IMR-90 (cell line): ENCODE data around the gene ARGLU1. TPM values are rescaled to one million over a fixed set of nuclear protein-coding genes. Genes with fewer than 3 reads are reported as not detected.

Source experiments
- ATAC-seq: fragments of 200-7000 bp; cut with Tn5 transposase; 2 replicates; pipeline ENCODE4 v1.9.1; 2020; ENCODE audit warnings: low read depth, mild to moderate bottlenecking, moderate library complexity
- BruUV-seq: library from RNA; stranded (reverse); fragments of 400-500 nt; replicated peaks from 2 replicates; lab custom pipeline; 2021; lab: Mats Ljungman, UMichigan
- CTCF ChIA-PET: fragments of 300-600 bp; formaldehyde crosslinking; extraction: SDS; loops from one replicate; lab custom pipeline; 2021; ENCODE audit warnings: antibody characterized with exemption; lab: Yijun Ruan, JAX
- POLR2A ChIA-PET: fragments of 300-600 bp; sonication (Branson Sonifier 250); formaldehyde crosslinking; loops from one replicate; lab custom pipeline; 2022; ENCODE audit warnings: antibody characterized with exemption; ENCODE audit not compliant: unreplicated experiment; lab: Charles Lee
- DNase-seq: peaks from one replicate; pipeline ENCODE4 v3.0.0; 2013
- H2AFZ ChIP-seq: replicated peaks from 2 replicates; pipeline ENCODE3; 2013; ENCODE audit warnings: low read length, mild to moderate bottlenecking; ENCODE audit not compliant: poor library complexity
- H2AK5ac ChIP-seq: 2 replicates; pipeline ENCODE4 v1.6.1; 2013; ENCODE audit warnings: low read depth, low read length, inconsistent platforms
- H2AK9ac ChIP-seq: replicated peaks from 2 replicates; pipeline ENCODE3; 2013; ENCODE audit warnings: mild to moderate bottlenecking, low read depth, low read length, moderate library complexity; ENCODE audit not compliant: poor library complexity
- H2BK120ac ChIP-seq: 2 replicates; pipeline ENCODE4 v1.6.1; 2013; ENCODE audit warnings: low read depth, low read length, inconsistent platforms
- H2BK15ac ChIP-seq: 3 replicates; pipeline ENCODE4 v1.6.1; 2013; ENCODE audit warnings: low read depth, low read length, inconsistent platforms
- H2BK20ac ChIP-seq: 2 replicates; pipeline ENCODE4 v1.6.1; 2013; ENCODE audit warnings: low read depth, mild to moderate bottlenecking, inconsistent platforms, low read length, moderate library complexity
- H2BK5ac ChIP-seq: 2 replicates; pipeline ENCODE4 v1.6.1; 2013; ENCODE audit warnings: mild to moderate bottlenecking, low read depth, low read length, inconsistent platforms; ENCODE audit not compliant: poor library complexity, severe bottlenecking
- H3K14ac ChIP-seq: replicated peaks from 2 replicates; pipeline ENCODE4 v1.6.1; 2013; ENCODE audit warnings: low read depth, low read length, inconsistent platforms
- H3K18ac ChIP-seq: 2 replicates; pipeline ENCODE4 v1.6.1; 2013; ENCODE audit warnings: low read depth, low read length, control low read depth
- H3K23ac ChIP-seq: 2 replicates; pipeline ENCODE4 v1.6.1; 2013; ENCODE audit warnings: low read depth, low read length, inconsistent platforms
- H3K27ac ChIP-seq: 2 replicates; pipeline ENCODE4 v1.5.1; 2013; ENCODE audit warnings: mild to moderate bottlenecking, control low read depth, low read length; ENCODE audit not compliant: insufficient read depth
- H3K27me3 ChIP-seq: 2 replicates; pipeline ENCODE4 v1.6.1; 2013; ENCODE audit warnings: low read length; ENCODE audit not compliant: control insufficient read depth, insufficient read depth
- H3K36me3 ChIP-seq: 2 replicates; pipeline ENCODE4 v1.6.1; 2013; ENCODE audit warnings: low read length, mixed read lengths; ENCODE audit not compliant: control insufficient read depth, insufficient read depth
- H3K4ac ChIP-seq: 2 replicates; pipeline ENCODE4 v1.6.1; 2013; ENCODE audit warnings: low read depth, low read length, inconsistent platforms
- H3K4me1 ChIP-seq: 2 replicates; pipeline ENCODE4 v1.6.1; 2013; ENCODE audit warnings: low read length, mixed read lengths; ENCODE audit not compliant: control insufficient read depth, insufficient read depth
- H3K4me2 ChIP-seq: 2 replicates; pipeline ENCODE4 v1.6.1; 2013; ENCODE audit warnings: low read depth, mild to moderate bottlenecking, control low read depth, low read length, moderate library complexity
- H3K4me3 ChIP-seq: 2 replicates; pipeline ENCODE4 v1.5.1; 2013; ENCODE audit warnings: low read depth, mild to moderate bottlenecking, control low read depth, low read length, moderate library complexity; ENCODE audit not compliant: insufficient read depth
- H3K56ac ChIP-seq: 2 replicates; pipeline ENCODE4 v1.6.1; 2013; ENCODE audit warnings: low read length, inconsistent platforms; ENCODE audit not compliant: insufficient read depth; ENCODE audit errors: extremely low read depth
- H3K79me1 ChIP-seq, 2 experiments: 2 replicates each; pipeline ENCODE4 v1.6.1; 2013; ENCODE audit warnings: low read length in 2 of 2, inconsistent platforms in 1 of 2, low read depth in 1 of 2
- H3K9ac ChIP-seq: 2 replicates; pipeline ENCODE4 v1.6.1; 2013; ENCODE audit warnings: low read depth, low read length, control low read depth
- H3K9me1 ChIP-seq: 2 replicates; pipeline ENCODE4 v1.6.1; 2013; ENCODE audit warnings: low read length, inconsistent platforms; ENCODE audit not compliant: insufficient read depth
- H3K9me3 ChIP-seq: 2 replicates; pipeline ENCODE4 v1.6.1; 2013; ENCODE audit warnings: low read length; ENCODE audit not compliant: control insufficient read depth, insufficient read depth
- H4K20me1 ChIP-seq: 2 replicates; pipeline ENCODE4 v1.6.1; 2013; ENCODE audit warnings: low read length, inconsistent platforms; ENCODE audit not compliant: insufficient read depth
- H4K5ac ChIP-seq: 2 replicates; pipeline ENCODE4 v1.6.1; 2013; ENCODE audit warnings: mild to moderate bottlenecking, low read depth, low read length, control low read depth
- H4K8ac ChIP-seq, 2 experiments: 2 replicates each; pipeline ENCODE4 v1.6.1; 2013; ENCODE audit warnings: low read depth in 2 of 2, low read length in 2 of 2, control low read depth in 1 of 2, inconsistent platforms in 1 of 2
- H4K91ac ChIP-seq: 2 replicates; pipeline ENCODE4 v1.6.1; 2013; ENCODE audit warnings: low read depth, low read length, inconsistent platforms; ENCODE audit not compliant: insufficient read depth
- MXI1 ChIP-seq: IDR thresholded peaks from 2 replicates; pipeline ENCODE4 v1.6.1; 2012; ENCODE audit warnings: low read depth, mild to moderate bottlenecking, low read length, moderate library complexity, borderline replicate concordance
- RFX5 ChIP-seq: IDR thresholded peaks from 2 replicates; pipeline ENCODE4 v1.8.0; 2012; ENCODE audit warnings: low read depth, mild to moderate bottlenecking, low read length, moderate library complexity
- dilution Hi-C: fragments of 300-500 bp; cut with HindIII; formaldehyde crosslinking; loops from one replicate; pipeline ENCODE4 v1.14.3; 2018; ENCODE audit warnings: low sequenced_read_pairs; ENCODE audit not compliant: unreplicated experiment
- in situ Hi-C: fragments of 300-500 bp; cut with MboI; formaldehyde crosslinking; loops from 3 replicates; pipeline ENCODE4 v1.14.3; 2019; ENCODE audit warnings: low sequenced_read_pairs, inconsistent platforms, mixed read lengths
- intact Hi-C: fragments of 100-400 bp; cut with micrococcal nuclease; formaldehyde crosslinking; loops from 2 replicates; pipeline ENCODE4 v1.10.0; 2022
- polyA plus RNA-seq, 3 experiments: library from polyadenylated mRNA; depleted of rRNA; stranded (reverse); fragments of >200 nt; gene quantifications; 2 replicates each; pipeline ENCODE4 v1.2.3, GENCODE V29; 2012; ENCODE audit warnings: low replicate concordance in 1 of 3
- total RNA-seq: library from RNA; depleted of rRNA; stranded (reverse); fragments of >200 nt; gene quantifications from 2 replicates; pipeline ENCODE4 v1.2.3, GENCODE V29; 2012

Gene ARGLU1
- total and polyA plus RNA-seq, 2 of the 4 experiments (the other 2 are of a cell fraction): 11.1 to 51.4 TPM

GRCh38 chr13:106575896-106576295, 8.0 kb upstream of the ARGLU1 start:
- TF ChIP-seq RFX5 (no peak), MXI1 (no peak)
- no peak overlapping the region for H3K18ac ChIP-seq
- in situ Hi-C loops (no loop called here), intact Hi-C loops (no loop called here), dilution Hi-C loops (no loop called here)
- no peaks in the 10 kb centered on the region; the same call in 1 of the 2 replicates for H3K4me1 ChIP-seq
- no peaks in the 10 kb centered on the region for H3K36me3 ChIP-seq
- no peak for ATAC-seq
- no peak overlapping the region for H2BK20ac ChIP-seq
- no peak overlapping the region for H4K5ac ChIP-seq
- CTCF ChIA-PET: no interaction called here
- H2BK5ac ChIP-seq: no peak overlapping the region
- H4K20me1 ChIP-seq: no peaks in the 10 kb centered on the region
- no TSS peak for BruUV-seq
- no peak overlapping the region for H2AFZ ChIP-seq
- no peak overlapping the region for H4K91ac ChIP-seq
- H3K9me3 ChIP-seq: no peaks in the 10 kb centered on the region
- H2BK120ac ChIP-seq: no peak overlapping the region
- no peaks in the 10 kb centered on the region for H3K79me1 ChIP-seq
- POLR2A ChIA-PET: no interaction called here
- H3K9ac ChIP-seq: no peak overlapping the region
- no peak overlapping the region for H3K4me2 ChIP-seq
- H3K9me1 ChIP-seq: no peaks in the 10 kb centered on the region
- H3K23ac ChIP-seq: no peak overlapping the region
- no peak overlapping the region for H2AK5ac ChIP-seq
- no peak overlapping the region for H2BK15ac ChIP-seq
- no peak overlapping the region for H3K56ac ChIP-seq
- no peak overlapping the region for H3K4ac ChIP-seq
- H3K14ac ChIP-seq: no peak overlapping the region
- H3K4me3 ChIP-seq: no peak overlapping the region
- DNase-seq: no peak
- peaks cover 4% of the 10 kb centered on the region; the same call in 1 of the 2 replicates for H3K27me3 ChIP-seq
- H2AK9ac ChIP-seq: no peak overlapping the region
- H4K8ac ChIP-seq: no peak overlapping the region
- H3K27ac ChIP-seq: no peak overlapping the region
